Left cardiac atrium (tissue), 4 donors: Measurements from ENCODE around the gene CD55. TPM values are rescaled to one million over a fixed set of nuclear protein-coding genes. Genes with fewer than 3 reads are reported as not detected.

ENCODE experiments used
- ATAC-seq, 2 donors: fragments of 200-7000 bp; cut with Tn5 transposase; one replicate each; pipeline ENCODE4 v1.9.1; 2020; ENCODE audit warnings: mild to moderate bottlenecking in 2 of 2, moderate library complexity in 2 of 2
- DNase-seq: peaks from one replicate; pipeline ENCODE4 v3.0.0-alpha.2; 2020
- intact Hi-C, 2 donors: fragments of 100-400 bp; cut with DNase I; formaldehyde crosslinking; loops; one replicate each; pipeline versions ENCODE4 v1.14.1 to v1.15.1; 2022 to 2023
- total RNA-seq, 2 donors: library from RNA; stranded (reverse); fragmentation: NEBNext Ultra II Directional; extraction: Animal tissue kit (Norgen Biotek cat#: 25700); gene quantifications; one replicate each; pipeline ENCODE4 v1.2.1, GENCODE V29; 2021
- donor health status: DM: no; HTN: yes; CAD: no.
- donor health status: DM: no; HTN: yes; CAD: no; lungs with severe emphysema.
- donor health status: DM: yes; HTN: yes; CAD: no.
- donor health status: Dilated cardiomyopathy.

Gene CD55
- total RNA-seq, 2 donors from 2014 or later, result 65.1 to 94.5 TPM

- DNase-seq (no peak), ATAC-seq (peak in 1 of 2 donors; percentile 27)
- intact Hi-C loops, result no loop called here
These were observed 24.4 kb downstream of the CD55 start for GRCh38 chr1:207345644-207346477.

- peak; percentile 47 to 63 for ATAC-seq
- intact Hi-C loops, result no loop called here
- no peak for DNase-seq
These were observed 25.0 kb downstream of the CD55 start for GRCh38 chr1:207346513-207346912.

- intact Hi-C loops, result no loop called here
- DNase-seq (no peak), ATAC-seq (no peak)
These were observed 28.5 kb downstream of the CD55 start for GRCh38 chr1:207349979-207350378.

GRCh38 chr1:207352554-207352953 is 31.1 kb downstream of the CD55 start:
- DNase-seq, result no peak
- intact Hi-C loops, result no loop called here
- no peak for ATAC-seq

GRCh38 chr1:207355060-207355459 is 33.6 kb downstream of the CD55 start:
- ATAC-seq, result peak in 1 of 2 donors; percentile 28
- intact Hi-C loops, result no loop called here
- DNase-seq, result no peak

- no peak for ATAC-seq
- intact Hi-C loops, result no loop called here
- DNase-seq, result no peak
These were observed 34.2 kb downstream of the CD55 start for GRCh38 chr1:207355513-207356295.

- intact Hi-C loops, result no loop called here
- DNase-seq (no peak), ATAC-seq (no peak)
These were observed 39.6 kb downstream of the CD55 start for GRCh38 chr1:207361029-207361428.

GRCh38 chr1:207361889-207362288 is 40.4 kb downstream of the CD55 start:
- ATAC-seq (peak in 1 of 2 donors; percentile 32), DNase-seq (no peak)
- intact Hi-C loops, result no loop called here

- DNase-seq (no peak), ATAC-seq (peak in 1 of 2 donors; percentile 60)
- intact Hi-C loops, result no loop called here
These were observed 41.7 kb downstream of the CD55 start for GRCh38 chr1:207362962-207363860.

- DNase-seq, result no peak
- ATAC-seq, result peak in 1 of 2 donors; percentile 5
- intact Hi-C loops, result no loop called here
These were observed 42.4 kb downstream of the CD55 start for GRCh38 chr1:207363871-207364270.

GRCh38 chr1:207364614-207365013 is 43.1 kb downstream of the CD55 start:
- intact Hi-C loops, result no loop called here

GRCh38 chr1:207365063-207365462 is 43.6 kb downstream of the CD55 start:
- intact Hi-C loops, result no loop called here
- ATAC-seq (no peak), DNase-seq (no peak)

More at GRCh38 chr1:207364614-207365013, 43.1 kb downstream of the CD55 start:
- no peak for ATAC-seq
- no peak for DNase-seq

GRCh38 chr1:207366022-207366421 is 44.5 kb downstream of the CD55 start:
- DNase-seq (no peak), ATAC-seq (no peak)
- intact Hi-C loops, result no loop called here

GRCh38 chr1:207388721-207389120 is 67.2 kb downstream of the CD55 start:
- intact Hi-C loops, result no loop called here
- ATAC-seq (no peak), DNase-seq (no peak)

- ATAC-seq (no peak), DNase-seq (no peak)
- intact Hi-C loops, result no loop called here
These were observed 68.4 kb downstream of the CD55 start for GRCh38 chr1:207389728-207390464.

- ATAC-seq (peak in 1 of 2 donors; percentile 38), DNase-seq (no peak)
- intact Hi-C loops, result no loop called here
These were observed 72.1 kb downstream of the CD55 start for GRCh38 chr1:207393610-207394009.

GRCh38 chr1:207396168-207396746 is 74.8 kb downstream of the CD55 start:
- ATAC-seq (no peak), DNase-seq (no peak)
- intact Hi-C loops, result no loop called here

GRCh38 chr1:207397525-207397926 is 76.0 kb downstream of the CD55 start:
- intact Hi-C loops, result no loop called here
- ATAC-seq (no peak), DNase-seq (no peak)
